ENCODE data around the gene B9D2.
"Not testable (repeated sequence)": the region's sequence is repeated elsewhere in the genome, so short reads cannot be mapped to it uniquely, and the experiment has no call there.

Gene B9D2

DNA sequence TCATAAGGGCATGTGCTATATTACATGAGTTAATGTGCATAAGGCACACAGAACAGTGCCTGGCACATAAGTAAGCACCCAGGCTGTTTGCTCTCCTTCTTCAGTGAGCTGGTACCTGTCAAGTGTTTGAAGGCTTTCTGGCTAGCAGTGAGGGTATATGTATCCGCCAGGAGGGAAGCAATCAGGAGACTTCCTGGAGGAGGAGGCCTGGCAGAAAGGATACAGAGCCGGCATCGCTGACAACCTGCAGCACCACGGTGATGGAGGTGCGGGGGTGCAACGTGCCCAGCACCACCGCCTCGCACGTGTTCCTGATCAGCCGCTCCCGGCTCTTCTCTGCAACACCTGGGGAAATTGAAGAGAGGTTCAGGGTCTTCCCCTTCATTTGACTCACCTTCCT lies 27.7 kb upstream of the B9D2 start:
- H3K27ac ChIP-seq (ENCODE audit: low read depth, low read length): no peak overlapping the region
- H3K4me3 ChIP-seq (ENCODE audit: low read depth, low read length): no peak overlapping the region
- no peaks in the 10 kb centered on the region for H3K9me3 ChIP-seq (ENCODE audit: control insufficient read depth, insufficient read depth, low read length)
- H3K9ac ChIP-seq (ENCODE audit: low read depth, low read length): no peak overlapping the region
- H3K36me3 ChIP-seq (ENCODE audit: control insufficient read depth, insufficient read depth, low read length): peaks cover 44% of the 10 kb centered on the region
- H3K27me3 ChIP-seq (ENCODE audit: control insufficient read depth, insufficient read depth, low read length): no peaks in the 10 kb centered on the region
- H3K4me1 ChIP-seq (ENCODE audit: control insufficient read depth, insufficient read depth, low read length): no peaks in the 10 kb centered on the region

DNA sequence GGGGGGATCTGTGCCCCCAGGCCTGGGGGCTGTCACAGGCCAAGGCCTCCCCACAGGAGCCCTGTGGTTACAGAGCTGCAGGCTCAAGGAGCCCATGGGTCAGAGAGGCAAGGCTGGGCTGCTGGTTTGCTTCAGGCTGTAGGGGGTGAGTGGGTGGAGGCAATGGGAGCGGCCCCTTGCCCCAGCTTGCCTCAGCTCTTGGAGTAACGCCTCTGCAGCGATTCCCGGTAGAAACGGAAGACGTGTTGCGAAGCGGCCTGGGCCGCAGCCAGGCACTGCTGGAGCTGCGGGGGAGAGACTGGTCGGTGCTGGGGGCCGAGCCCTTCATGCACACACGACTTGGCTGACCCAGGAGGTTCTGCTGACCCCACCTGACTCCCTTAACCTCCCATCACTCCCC lies 22.5 kb upstream of the B9D2 start:
- Histone ChIP-seq H3K4me3 (ENCODE audit: low read depth, low read length) (no peak overlapping the region), H3K27me3 (ENCODE audit: control insufficient read depth, insufficient read depth, low read length) (no peaks in the 10 kb centered on the region), H3K9me3 (ENCODE audit: control insufficient read depth, insufficient read depth, low read length) (no peaks in the 10 kb centered on the region), H3K4me1 (ENCODE audit: control insufficient read depth, insufficient read depth, low read length) (no peaks in the 10 kb centered on the region), H3K27ac (ENCODE audit: low read depth, low read length) (no peak overlapping the region), H3K36me3 (ENCODE audit: control insufficient read depth, insufficient read depth, low read length) (peaks cover 42% of the 10 kb centered on the region), H3K9ac (ENCODE audit: low read depth, low read length) (no peak overlapping the region)

DNA sequence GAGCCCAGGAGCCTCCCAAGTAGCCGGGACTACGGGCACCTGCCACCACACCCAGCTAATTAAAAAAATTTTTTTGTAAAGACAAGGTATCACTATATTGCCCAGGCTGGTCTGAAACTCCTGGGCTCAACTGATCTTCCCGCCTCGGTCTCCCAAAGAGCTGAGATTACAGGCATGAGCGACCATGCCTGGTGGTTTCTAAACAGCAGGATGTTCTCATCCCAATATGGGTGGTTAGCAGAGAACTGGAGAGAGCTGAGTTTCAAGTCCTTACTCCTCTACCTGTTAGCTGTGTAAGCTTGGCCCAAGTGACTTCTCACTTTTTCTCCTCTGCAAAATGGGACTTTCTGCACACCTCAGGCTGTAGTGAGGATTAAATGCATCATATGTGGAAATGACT lies 20.4 kb upstream of the B9D2 start:
- Histone ChIP-seq H3K9ac (ENCODE audit: low read depth, low read length) (no peak overlapping the region), H3K4me3 (ENCODE audit: low read depth, low read length) (no peak overlapping the region), H3K4me1 (ENCODE audit: control insufficient read depth, insufficient read depth, low read length) (no peaks in the 10 kb centered on the region), H3K27me3 (ENCODE audit: control insufficient read depth, insufficient read depth, low read length) (no peaks in the 10 kb centered on the region), H3K27ac (ENCODE audit: low read depth, low read length) (no peak overlapping the region), H3K9me3 (ENCODE audit: control insufficient read depth, insufficient read depth, low read length) (no peaks in the 10 kb centered on the region), H3K36me3 (ENCODE audit: control insufficient read depth, insufficient read depth, low read length) (peaks cover 23% of the 10 kb centered on the region)

DNA sequence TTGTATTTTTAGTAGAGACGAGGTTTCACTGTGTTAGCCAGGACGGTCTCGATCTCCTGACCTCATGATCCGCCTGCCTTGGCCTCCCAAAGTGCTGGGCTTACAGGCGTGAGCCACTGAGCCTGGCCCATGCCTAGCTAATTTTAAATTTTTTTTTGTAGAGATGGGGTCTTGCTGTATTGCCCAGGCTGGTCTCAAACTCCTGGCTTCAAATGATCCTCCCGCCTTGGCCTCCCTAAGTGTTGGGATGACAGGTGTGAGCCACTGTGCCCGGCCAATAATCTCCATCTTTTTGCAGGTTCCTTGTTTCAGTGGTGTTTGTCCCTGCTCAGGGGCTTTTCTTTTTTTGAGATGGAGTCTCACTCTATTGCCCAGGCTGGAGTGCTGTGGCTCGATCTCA lies 17.6 kb upstream of the B9D2 start:
- not testable (repeated sequence) for H3K27me3 ChIP-seq (ENCODE audit: control insufficient read depth, insufficient read depth, low read length)

DNA sequence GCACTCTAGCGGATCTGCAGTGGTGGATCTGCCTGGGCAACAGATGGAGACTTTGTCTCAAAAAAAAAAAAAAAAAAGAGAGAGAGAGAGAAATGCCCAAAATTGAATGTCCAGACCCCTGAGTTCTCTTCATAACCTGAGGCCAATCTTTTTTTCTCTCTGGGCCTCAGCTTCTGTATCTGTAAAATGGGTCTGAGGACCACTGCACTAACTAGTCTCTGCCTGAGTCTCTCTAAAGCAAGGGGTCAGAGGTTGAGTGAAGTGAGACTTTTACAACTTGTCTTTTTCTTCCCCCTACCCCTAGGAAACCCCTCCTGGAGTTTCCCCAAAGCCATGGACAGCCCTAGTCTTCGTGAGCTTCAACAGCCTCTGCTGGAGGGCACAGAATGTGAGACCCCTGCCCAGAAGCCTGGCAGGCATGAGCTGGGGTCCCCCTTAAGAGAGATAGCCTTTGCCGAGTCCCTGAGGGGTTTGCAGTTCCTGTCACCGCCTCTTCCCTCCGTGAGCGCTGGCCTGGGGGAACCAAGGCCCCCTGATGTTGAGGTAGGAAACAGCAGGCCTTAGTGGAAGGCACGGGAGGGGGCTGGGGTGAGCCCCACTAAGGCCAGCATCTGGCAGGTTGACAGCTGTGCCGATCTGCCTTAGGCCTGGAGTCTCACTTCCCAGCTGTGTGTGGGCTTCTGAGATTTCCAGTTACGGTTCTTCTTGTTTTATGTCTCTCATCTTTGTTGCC lies 14.2 kb upstream of the B9D2 start:
- Histone ChIP-seq H3K36me3 (ENCODE audit: control insufficient read depth, insufficient read depth, low read length) (no peaks in the 10 kb centered on the region), H3K9ac (ENCODE audit: low read depth, low read length) (no peak overlapping the region), H3K27me3 (ENCODE audit: control insufficient read depth, insufficient read depth, low read length) (peaks cover 10% of the 10 kb centered on the region; the same call in 1 of the 2 replicates), H3K27ac (ENCODE audit: low read depth, low read length) (peak overlapping the region; percentile 12), H3K9me3 (ENCODE audit: control insufficient read depth, insufficient read depth, low read length) (no peaks in the 10 kb centered on the region), H3K4me3 (ENCODE audit: low read depth, low read length) (no peak overlapping the region), H3K4me1 (ENCODE audit: control insufficient read depth, insufficient read depth, low read length) (peaks cover 2% of the 10 kb centered on the region)

More for the DNA sequence above, 17.6 kb upstream of the B9D2 start:
- not testable (repeated sequence) for H3K9ac ChIP-seq (ENCODE audit: low read depth, low read length); H3K4me1 ChIP-seq (ENCODE audit: control insufficient read depth, insufficient read depth, low read length); H3K9me3 ChIP-seq (ENCODE audit: control insufficient read depth, insufficient read depth, low read length); H3K36me3 ChIP-seq (ENCODE audit: control insufficient read depth, insufficient read depth, low read length); H3K4me3 ChIP-seq (ENCODE audit: low read depth, low read length); H3K27ac ChIP-seq (ENCODE audit: low read depth, low read length)

DNA sequence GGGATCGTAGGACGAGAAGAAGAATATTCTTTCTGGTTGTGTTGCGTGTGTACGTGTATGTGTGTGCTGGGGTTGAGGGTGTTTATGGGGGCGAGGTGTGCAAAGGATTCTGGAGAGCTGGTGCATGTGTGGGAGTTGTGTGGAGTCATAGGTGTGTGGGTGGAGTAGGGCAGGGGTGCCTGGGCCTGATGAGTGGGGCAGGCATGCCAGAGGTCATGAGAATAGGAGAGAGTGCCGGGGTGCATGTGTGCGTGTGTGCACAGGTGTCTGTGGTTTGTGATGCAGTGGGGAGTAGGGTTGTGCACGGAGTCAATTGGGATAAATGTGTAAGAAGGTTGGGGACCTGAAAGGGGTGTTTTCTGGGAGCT lies 13.0 kb upstream of the B9D2 start:
- H3K27me3 ChIP-seq (ENCODE audit: control insufficient read depth, insufficient read depth, low read length): peaks cover 10% of the 10 kb centered on the region; the same call in 1 of the 2 replicates
- H3K4me1 ChIP-seq (ENCODE audit: control insufficient read depth, insufficient read depth, low read length): peaks cover 2% of the 10 kb centered on the region
- no peaks in the 10 kb centered on the region for H3K9me3 ChIP-seq (ENCODE audit: control insufficient read depth, insufficient read depth, low read length)
- H3K4me3 ChIP-seq (ENCODE audit: low read depth, low read length): peak overlapping the region; percentile 80
- H3K27ac ChIP-seq (ENCODE audit: low read depth, low read length): peak overlapping the region; percentile 33
- H3K36me3 ChIP-seq (ENCODE audit: control insufficient read depth, insufficient read depth, low read length): no peaks in the 10 kb centered on the region
- H3K9ac ChIP-seq (ENCODE audit: low read depth, low read length): no peak overlapping the region

DNA sequence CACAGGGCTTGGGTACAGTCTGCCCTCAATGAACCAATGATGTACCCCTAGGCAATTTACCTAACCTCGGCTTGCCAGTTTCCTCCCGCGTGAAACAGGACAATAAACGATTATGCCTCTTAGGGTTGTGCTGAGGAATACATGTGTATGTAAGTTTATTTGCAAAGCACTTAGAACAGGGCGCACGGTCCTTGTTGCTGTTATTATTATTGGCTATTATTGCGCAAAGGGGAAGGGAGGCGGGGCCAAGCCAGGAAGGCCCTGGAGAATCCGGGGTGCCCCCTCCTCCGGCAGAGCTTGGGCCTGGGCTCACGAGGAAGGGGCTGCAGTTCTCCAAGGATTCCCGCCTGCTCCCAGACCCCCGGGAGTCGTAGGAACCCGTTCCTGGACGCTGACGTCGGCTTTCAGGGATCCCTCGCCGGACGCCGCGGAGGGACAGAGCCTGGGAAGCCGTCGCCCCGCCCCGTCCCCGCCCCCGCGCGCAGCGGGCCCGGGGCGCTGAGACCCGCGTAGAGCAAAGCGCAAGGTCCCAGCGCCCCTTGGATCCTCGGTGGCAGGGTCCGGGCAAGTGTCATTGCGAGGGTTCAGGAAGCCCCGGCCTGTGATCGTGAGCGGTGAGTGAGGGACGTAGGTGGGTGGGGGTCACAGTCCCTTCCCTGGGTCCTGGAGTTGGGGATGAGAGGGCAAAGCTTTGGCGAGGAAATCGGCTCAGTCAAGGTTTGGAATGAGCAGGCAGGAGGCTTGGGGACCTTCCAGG lies 12.5 kb upstream of the B9D2 start, which contains the start of gene TMEM91:
TMEM91 (plus strand) TSS at position 293 of the 757 bp plus-strand sequence. CDS start 1,777 bp downstream, outside the sequence.
- Histone ChIP-seq H3K27me3 (ENCODE audit: control insufficient read depth, insufficient read depth, low read length) (peaks cover 10% of the 10 kb centered on the region; the same call in 1 of the 2 replicates), H3K9ac (ENCODE audit: low read depth, low read length) (peak within 1 kb of the TSS; percentile 54; the same call in 1 of the 2 replicates), H3K4me1 (ENCODE audit: control insufficient read depth, insufficient read depth, low read length) (peaks cover 2% of the 10 kb centered on the region), H3K9me3 (ENCODE audit: control insufficient read depth, insufficient read depth, low read length) (no peaks in the 10 kb centered on the region), H3K36me3 (ENCODE audit: control insufficient read depth, insufficient read depth, low read length) (no peaks in the 10 kb centered on the region), H3K27ac (ENCODE audit: low read depth, low read length) (peak within 1 kb of the TSS; percentile 58), H3K4me3 (ENCODE audit: low read depth, low read length) (peak within 1 kb of the TSS; percentile 80)

DNA sequence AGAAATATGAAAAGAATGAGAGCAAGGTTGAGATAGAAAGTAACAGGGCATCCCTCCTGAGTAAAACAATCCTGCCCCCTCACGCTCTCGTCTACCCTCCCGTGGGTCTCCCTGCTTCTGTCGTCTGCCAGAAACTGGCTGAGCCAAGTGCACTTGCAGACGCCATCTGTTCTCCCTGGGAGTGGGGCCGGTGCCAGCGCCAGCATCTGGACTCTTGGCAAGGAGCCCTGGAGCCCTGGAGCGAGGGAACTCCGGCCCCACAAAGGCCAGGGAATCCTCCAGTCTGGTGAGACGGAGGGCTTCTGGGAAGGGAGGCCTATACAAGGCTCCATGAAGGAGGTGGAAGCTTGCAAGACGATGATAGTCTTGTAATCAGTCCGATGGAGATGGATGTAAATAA lies 10.0 kb upstream of the B9D2 start:
- Histone ChIP-seq H3K36me3 (ENCODE audit: control insufficient read depth, insufficient read depth, low read length) (no peaks in the 10 kb centered on the region), H3K4me3 (ENCODE audit: low read depth, low read length) (no peak overlapping the region), H3K27ac (ENCODE audit: low read depth, low read length) (no peak overlapping the region), H3K9me3 (ENCODE audit: control insufficient read depth, insufficient read depth, low read length) (no peaks in the 10 kb centered on the region), H3K27me3 (ENCODE audit: control insufficient read depth, insufficient read depth, low read length) (peaks cover 10% of the 10 kb centered on the region; the same call in 1 of the 2 replicates), H3K4me1 (ENCODE audit: control insufficient read depth, insufficient read depth, low read length) (peaks cover 2% of the 10 kb centered on the region), H3K9ac (ENCODE audit: low read depth, low read length) (no peak overlapping the region)

DNA sequence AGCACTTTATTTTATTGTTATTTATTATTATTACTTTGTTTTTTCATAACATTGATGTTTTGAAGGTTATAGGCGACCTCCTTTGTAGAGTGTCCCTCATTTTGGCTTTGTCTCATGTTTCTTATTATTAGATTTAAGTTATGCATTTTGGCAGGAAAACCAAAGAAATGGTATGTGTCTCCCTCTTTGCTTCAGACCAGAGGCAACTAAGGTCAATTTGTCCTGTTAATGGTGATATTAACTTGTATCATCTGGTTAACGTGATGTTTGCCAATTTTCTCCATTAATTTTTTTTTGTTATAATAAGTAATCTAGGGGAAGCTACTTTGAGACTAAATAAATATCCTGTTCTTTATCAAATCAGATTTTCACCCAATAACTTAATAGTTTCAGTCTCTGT lies 8.6 kb upstream of the B9D2 start:
- H3K27ac ChIP-seq (ENCODE audit: low read depth, low read length): no peak overlapping the region
- no peak overlapping the region for H3K4me3 ChIP-seq (ENCODE audit: low read depth, low read length)
- H3K27me3 ChIP-seq (ENCODE audit: control insufficient read depth, insufficient read depth, low read length): peaks cover 9% of the 10 kb centered on the region; the same call in 1 of the 2 replicates
- H3K9me3 ChIP-seq (ENCODE audit: control insufficient read depth, insufficient read depth, low read length): no peaks in the 10 kb centered on the region
- H3K9ac ChIP-seq (ENCODE audit: low read depth, low read length): no peak overlapping the region
- no peaks in the 10 kb centered on the region; the same call in 1 of the 2 replicates for H3K4me1 ChIP-seq (ENCODE audit: control insufficient read depth, insufficient read depth, low read length)
- H3K36me3 ChIP-seq (ENCODE audit: control insufficient read depth, insufficient read depth, low read length): no peaks in the 10 kb centered on the region

DNA sequence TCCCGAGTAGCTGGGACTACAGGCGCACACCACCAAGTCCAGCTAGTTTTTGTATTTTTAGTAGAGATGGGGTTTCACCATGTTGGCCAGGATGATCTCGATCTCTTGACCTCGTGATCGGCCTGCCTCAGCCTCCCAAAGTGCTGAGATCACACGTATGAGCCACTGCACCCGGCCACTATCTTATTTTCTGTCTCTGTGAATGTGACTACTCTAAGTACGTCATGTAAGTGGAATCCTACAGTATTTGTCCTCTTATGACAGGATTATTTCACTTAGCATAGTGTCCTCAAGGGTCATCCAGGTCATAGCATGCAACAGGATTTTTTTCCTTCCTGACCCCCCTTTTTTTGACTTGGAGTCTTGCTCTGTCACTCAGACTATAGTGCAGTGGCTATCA lies 7.6 kb upstream of the B9D2 start:
- no peak overlapping the region for H3K27ac ChIP-seq (ENCODE audit: low read depth, low read length)

DNA sequence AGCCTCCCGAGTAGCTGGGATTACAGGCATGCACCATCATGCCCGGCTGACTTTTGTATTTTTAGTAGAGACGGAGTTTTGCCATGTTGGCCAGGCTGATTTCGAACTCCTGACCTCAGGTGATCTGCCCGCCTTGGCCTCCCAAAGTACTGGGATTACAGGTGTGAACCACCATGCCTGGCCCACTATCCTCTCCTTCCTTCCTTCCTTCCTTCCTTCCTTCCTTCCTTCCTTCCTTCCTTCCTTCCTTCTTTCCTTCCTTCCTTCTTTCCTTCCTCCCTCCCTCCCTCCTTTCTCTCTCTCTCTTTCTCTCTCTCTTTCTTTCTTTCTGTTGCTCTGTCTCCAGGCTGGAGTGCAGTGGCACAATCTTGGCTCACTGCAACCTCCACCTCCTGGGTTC lies 7.2 kb upstream of the B9D2 start:
- H3K36me3 ChIP-seq (ENCODE audit: control insufficient read depth, insufficient read depth, low read length); H3K4me3 ChIP-seq (ENCODE audit: low read depth, low read length); H3K27me3 ChIP-seq (ENCODE audit: control insufficient read depth, insufficient read depth, low read length); H3K4me1 ChIP-seq (ENCODE audit: control insufficient read depth, insufficient read depth, low read length); H3K9ac ChIP-seq (ENCODE audit: low read depth, low read length); H3K9me3 ChIP-seq (ENCODE audit: control insufficient read depth, insufficient read depth, low read length); H3K27ac ChIP-seq (ENCODE audit: low read depth, low read length): not testable (repeated sequence)

More for the DNA sequence above, 7.6 kb upstream of the B9D2 start:
- Histone ChIP-seq H3K36me3 (ENCODE audit: control insufficient read depth, insufficient read depth, low read length) (no peaks in the 10 kb centered on the region), H3K4me3 (ENCODE audit: low read depth, low read length) (no peak overlapping the region), H3K4me1 (ENCODE audit: control insufficient read depth, insufficient read depth, low read length) (no peaks in the 10 kb centered on the region), H3K27me3 (ENCODE audit: control insufficient read depth, insufficient read depth, low read length) (no peaks in the 10 kb centered on the region), H3K9me3 (ENCODE audit: control insufficient read depth, insufficient read depth, low read length) (no peaks in the 10 kb centered on the region), H3K9ac (ENCODE audit: low read depth, low read length) (no peak overlapping the region)
